Psoas muscle (tissue), 8 donors: ENCODE results near the gene FABP3. TPM values are rescaled to one million over a fixed set of nuclear protein-coding genes. Genes with fewer than 3 reads are reported as not detected.

Experiments used
- ATAC-seq, 4 donors: fragments of 200-7000 bp; cut with Tn5 transposase; one replicate each; pipeline ENCODE4 v1.9.1; 2020; ENCODE audit warnings: moderate library complexity in 3 of 4, mild to moderate bottlenecking in 2 of 4
- DNase-seq, 2 donors: peaks; one replicate each; pipeline ENCODE4 v3.0.0-alpha.2; 2020
- H3K27ac ChIP-seq: fragments of 200-600 bp; one replicate; pipeline ENCODE4 v1.8.0; 2022
- H3K27me3 ChIP-seq, 3 donors: fragments of 200-600 bp in 1 of 3; one replicate each; pipeline versions ENCODE4 v1.6.1 to v1.8.0; 2013 to 2022; ENCODE audit warnings: low read length in 2 of 3, mild to moderate bottlenecking in 2 of 3, moderate library complexity in 1 of 3; ENCODE audit not compliant: insufficient read depth in 3 of 3
- H3K36me3 ChIP-seq, 2 donors: fragments of 200-600 bp in 1 of 2; one replicate each; pipeline versions ENCODE4 v1.6.1 to v1.8.0; 2013 to 2022; ENCODE audit warnings: low read depth in 1 of 2, mild to moderate bottlenecking in 1 of 2, moderate library complexity in 1 of 2; ENCODE audit not compliant: insufficient read depth in 1 of 2
- H3K4me1 ChIP-seq: fragments of 200-600 bp; one replicate; pipeline ENCODE4 v1.8.0; 2022
- H3K4me3 ChIP-seq: fragments of 200-600 bp; one replicate; pipeline ENCODE4 v1.8.0; 2022; ENCODE audit warnings: mild to moderate bottlenecking
- H3K9me3 ChIP-seq: fragments of 200-600 bp; one replicate; pipeline ENCODE4 v1.8.0; 2022
- CTCF ChIP-seq: fragments of 200-600 bp; IDR thresholded peaks from one replicate; pipeline ENCODE4 v1.8.0; 2022; ENCODE audit warnings: antibody characterized with exemption
- WGBS, 3 donors: extraction: QIAGEN DNeasy Blood & Tissue Kit; methylation state at CpG; one replicate each; pipeline versions ENCODE4 v1.1.6 to v1.1.7; 2013; 5-methylcytosine and 5-hydroxymethylcytosine counted together
- intact Hi-C, 2 donors: fragments of 100-400 bp; cut with DNase I; formaldehyde crosslinking; loops; one replicate each; pipeline versions ENCODE4 v1.11.0 to v1.14.2; 2022
- polyA plus RNA-seq, 3 donors: library from polyadenylated mRNA; stranded (reverse); fragments of 200-250 nt; gene quantifications; one replicate each; pipeline ENCODE4 v1.2.3, GENCODE V29; 2013
- total RNA-seq, 4 donors: library from RNA; stranded (reverse); fragmentation: NEBNext Ultra II Directional in 2 of 4; extraction: Animal tissue kit (Norgen Biotek cat#: 25700) in 2 of 4; gene quantifications; one replicate each; pipeline versions ENCODE4 v1.2.1 to v1.2.4, GENCODE V29; 2021 to 2023
- donor health status: healthy with polysubstance abuse.
- donor health status: DM: no; HTN: no; CAD: no; lungs with moderate emphysema.
- donor health status: Bipolar disorder and iron deficiency.
- donor health status: healthy.
- donor health status: DM: yes; HTN: yes; CAD: no.
- donor health status: DM: no; HTN: no; CAD: no.
- donor health status: DM: no; HTN: no; CAD: no.
- donor health status: DM: yes; HTN: yes; CAD: no.

The FABP3 gene
- total and polyA plus RNA-seq, 7 donors: 467 to 4,001 (median 2,603) TPM

- no peak overlapping the region for H3K4me3 ChIP-seq
- no peak for TF ChIP-seq CTCF
- H3K27me3 ChIP-seq: no peaks in the 10 kb centered on the region
- H3K27ac ChIP-seq: no peak overlapping the region
- 75 to 85% (median 77%) methylated on average over 3 of the region's 3 CpGs for WGBS, 3 donors
- H3K9me3 ChIP-seq: no peaks in the 10 kb centered on the region
- ATAC-seq (no peak), DNase-seq (no peak)
- H3K36me3 ChIP-seq: peaks cover 0 to 15% of the 10 kb centered on the region in 2 donors
- intact Hi-C loops: no loop called here
- H3K4me1 ChIP-seq: no peaks in the 10 kb centered on the region
Measured at GRCh38 chr1:31327381-31327780, 45.5 kb downstream of the FABP3 start.

- Histone ChIP-seq H3K9me3 (no peaks in the 10 kb centered on the region), H3K36me3 (peaks cover 0 to 18% of the 10 kb centered on the region in 2 donors), H3K4me3 (no peak overlapping the region), H3K4me1 (no peaks in the 10 kb centered on the region), H3K27me3 (no peaks in the 10 kb centered on the region), H3K27ac (no peak overlapping the region)
- 83 to 96% (median 90%) methylated on average over 1 of the region's 1 CpG for WGBS, 3 donors
- no peak for TF ChIP-seq CTCF
- ATAC-seq: peak in 2 of 4 donors; percentile 37 to 45
- intact Hi-C loops: no loop called here
- no peak for DNase-seq
Measured at GRCh38 chr1:31326461-31326860, 46.4 kb downstream of the FABP3 start.

GRCh38 chr1:31324992-31325391 lies 47.9 kb downstream of the FABP3 start:
- Histone ChIP-seq H3K4me3 (no peak overlapping the region), H3K36me3 (peaks cover 0 to 33% of the 10 kb centered on the region in 2 donors), H3K9me3 (no peaks in the 10 kb centered on the region), H3K27ac (no peak overlapping the region), H3K4me1 (no peaks in the 10 kb centered on the region), H3K27me3 (no peaks in the 10 kb centered on the region)
- TF ChIP-seq CTCF: no peak
- 51 to 64% (median 64%) methylated on average over 3 of the region's 3 CpGs for WGBS, 3 donors
- ATAC-seq (peak in 1 of 4 donors; percentile 33), DNase-seq (no peak)
- intact Hi-C loops: no loop called here

- H3K27ac ChIP-seq: no peak overlapping the region
- WGBS, 3 donors: 94 to 98% (median 98%) methylated on average over 4 of the region's 4 CpGs
- DNase-seq: no peak
- H3K4me3 ChIP-seq: no peak overlapping the region
- TF ChIP-seq CTCF: no peak
- H3K4me1 ChIP-seq: no peaks in the 10 kb centered on the region
- peak in 1 of 4 donors; percentile 32 for ATAC-seq
- intact Hi-C loops: no loop called here
- no peaks in the 10 kb centered on the region for H3K9me3 ChIP-seq
- H3K36me3 ChIP-seq: peaks cover 0 to 42% of the 10 kb centered on the region in 2 donors
- H3K27me3 ChIP-seq: no peaks in the 10 kb centered on the region
Measured at GRCh38 chr1:31324093-31324492, 48.8 kb downstream of the FABP3 start.

- H3K4me3 ChIP-seq: no peak overlapping the region
- intact Hi-C loops: no loop called here
- H3K4me1 ChIP-seq: no peaks in the 10 kb centered on the region
- DNase-seq (no peak), ATAC-seq (no peak)
- no peaks in the 10 kb centered on the region for H3K9me3 ChIP-seq
- H3K27ac ChIP-seq: no peak overlapping the region
- peaks cover 2 to 92% of the 10 kb centered on the region in 2 donors for H3K36me3 ChIP-seq
- TF ChIP-seq CTCF: no peak
- WGBS, 3 donors: 90 to 97% (median 92%) methylated on average over 1 of the region's 1 CpG
- H3K27me3 ChIP-seq: no peaks in the 10 kb centered on the region
Measured at GRCh38 chr1:31318146-31318545, 54.7 kb downstream of the FABP3 start.
